GM18861 (cell line): ENCODE data around the gene PWWP2B.

Experiments
- ATAC-seq: cut with Tn5 transposase; IDR thresholded peaks from one replicate; pipeline ENCODE4 v1.9.1; 2021; ENCODE audit not compliant: unreplicated experiment

The PWWP2B gene

GRCh38 chr10:132443983-132444876 is 47.2 kb downstream of the PWWP2B start:
- ATAC-seq: no peak

GRCh38 chr10:132444877-132445351 is 47.9 kb downstream of the PWWP2B start:
- ATAC-seq: no peak

DNA sequence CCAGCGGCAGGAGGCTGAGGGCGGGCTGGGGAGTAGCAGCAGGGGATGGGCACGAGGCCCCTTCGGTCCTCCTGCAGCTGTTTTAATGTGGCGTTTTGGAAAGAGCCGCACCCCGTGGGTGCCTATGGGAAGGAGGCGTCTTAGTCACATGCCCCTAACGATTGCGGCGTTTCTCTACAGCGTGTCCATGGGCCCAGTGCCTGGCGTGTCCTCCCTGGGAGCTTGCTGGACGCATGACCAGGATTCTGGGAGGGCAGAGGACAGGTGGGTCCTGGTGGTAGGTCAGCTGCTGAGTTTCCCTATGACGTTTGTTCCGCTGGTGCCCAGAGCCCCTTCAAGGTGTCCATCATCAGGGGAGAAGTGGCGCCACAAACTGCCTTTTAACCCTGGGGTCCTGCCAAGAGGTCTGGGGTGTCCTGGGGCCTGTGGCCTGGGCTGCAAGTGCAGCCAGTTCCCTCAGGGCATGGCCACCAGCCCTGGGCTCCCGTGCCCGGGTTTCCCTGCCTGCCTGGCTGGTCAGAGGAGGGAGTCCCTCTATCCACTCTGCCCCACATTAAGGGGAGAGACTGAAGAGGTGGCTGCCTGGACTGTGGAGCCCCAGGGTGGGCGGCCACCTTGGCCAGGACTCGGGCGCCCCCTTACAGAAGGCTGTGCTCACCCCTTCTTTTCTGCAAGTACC is 48.7 kb downstream of the PWWP2B start:
- ATAC-seq: no peak

DNA sequence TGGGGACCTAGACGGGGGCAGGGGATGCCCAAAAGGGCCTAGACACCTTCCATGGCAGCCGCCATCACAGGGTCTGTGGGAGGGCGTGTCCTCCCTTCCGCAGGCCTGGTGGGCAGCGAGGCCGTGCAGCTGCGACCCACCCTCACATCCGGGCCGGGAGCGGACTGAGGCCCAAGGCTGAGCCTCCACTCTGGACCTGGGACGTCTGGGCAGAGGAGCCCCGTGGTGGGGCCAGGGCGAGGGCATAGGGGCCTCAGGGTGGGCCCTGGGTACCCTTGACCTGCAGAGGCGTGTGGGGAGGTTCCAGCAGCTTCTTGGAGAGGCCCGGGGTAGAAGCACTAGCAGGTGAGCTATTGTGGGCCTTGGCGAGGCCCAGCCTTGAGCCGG is 49.2 kb downstream of the PWWP2B start:
- ATAC-seq: no peak

DNA sequence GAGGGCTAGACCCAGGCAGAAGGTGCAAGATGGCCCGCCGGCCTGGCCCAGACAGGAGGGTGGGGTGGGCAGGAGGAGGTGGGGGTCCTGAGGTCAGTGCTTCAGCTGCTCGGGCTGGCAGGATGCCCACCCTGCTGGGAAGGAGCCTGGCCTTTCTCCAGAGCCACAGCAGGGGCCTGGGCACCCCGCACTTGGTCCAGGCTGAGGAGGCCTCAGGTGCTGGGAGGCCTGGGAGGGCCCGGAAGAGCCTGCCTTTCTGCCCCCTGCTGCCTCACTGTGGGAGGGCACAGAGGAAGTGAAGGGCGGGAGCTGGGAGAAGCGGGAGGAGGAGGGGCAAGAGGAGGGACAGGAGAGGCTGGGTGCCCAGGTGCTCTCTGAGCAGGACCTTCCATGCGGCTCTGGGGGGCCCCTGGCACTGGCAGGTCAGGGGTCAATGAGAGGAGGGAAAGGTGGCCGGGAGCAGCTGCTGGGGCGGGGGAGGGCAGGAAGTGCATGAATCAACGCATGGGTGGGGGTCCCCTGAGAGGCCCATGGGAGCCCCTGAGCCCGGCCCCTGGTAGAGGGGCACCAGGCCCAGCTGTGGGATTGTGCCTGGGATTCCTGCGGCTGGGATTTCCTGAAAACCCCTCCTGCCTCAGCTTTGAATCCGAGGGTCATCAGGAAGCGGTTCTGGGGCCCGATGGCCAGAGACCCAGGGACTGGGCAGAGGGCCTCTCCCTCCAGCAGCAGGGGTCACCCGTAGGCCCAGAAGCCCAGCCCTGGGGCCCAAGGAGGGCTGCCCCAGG is 49.9 kb downstream of the PWWP2B start:
- ATAC-seq: peak; percentile 66

DNA sequence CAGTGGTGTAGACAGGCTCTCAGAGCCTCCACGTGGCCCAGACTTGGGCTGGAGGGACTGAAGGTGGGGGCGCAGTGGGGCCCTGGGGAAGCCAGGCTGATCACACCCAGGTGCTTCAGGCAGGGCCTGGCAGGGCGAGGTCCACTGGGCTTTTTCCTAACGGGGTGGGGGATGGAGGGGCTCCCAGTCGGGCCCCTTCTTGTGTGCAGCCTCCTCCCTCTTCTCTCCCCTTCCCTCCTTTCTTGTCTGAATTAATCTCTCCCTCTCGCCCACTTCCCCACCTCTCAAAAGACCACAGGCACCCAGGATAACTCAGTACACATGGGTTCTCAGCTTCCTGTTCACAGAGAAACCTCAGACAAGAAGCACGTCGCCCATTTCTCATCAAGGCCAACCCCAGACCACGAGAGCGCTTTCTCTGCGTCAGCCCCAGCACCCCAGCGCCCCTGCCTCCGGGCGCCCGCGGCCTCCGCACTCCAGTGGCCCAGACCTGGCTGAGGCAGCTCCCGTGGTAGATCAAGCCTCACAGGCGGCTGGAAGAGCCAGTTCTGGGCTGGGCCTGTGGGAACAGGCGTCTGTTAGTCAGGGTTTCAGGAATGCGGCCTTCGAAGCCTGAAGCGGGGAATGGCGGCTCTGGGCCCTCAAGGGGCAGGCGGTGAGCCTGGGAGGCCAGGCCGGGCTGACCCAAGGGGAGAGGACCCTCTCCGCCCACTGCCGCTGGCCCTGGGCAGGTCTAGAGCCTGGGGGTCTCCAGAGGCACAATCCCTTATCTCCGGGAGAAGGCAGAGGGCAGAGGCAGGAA is 50.6 kb downstream of the PWWP2B start:
- ATAC-seq: no peak

- no peak for ATAC-seq
Measured at GRCh38 chr10:132448248-132448731, 51.3 kb downstream of the PWWP2B start.

DNA sequence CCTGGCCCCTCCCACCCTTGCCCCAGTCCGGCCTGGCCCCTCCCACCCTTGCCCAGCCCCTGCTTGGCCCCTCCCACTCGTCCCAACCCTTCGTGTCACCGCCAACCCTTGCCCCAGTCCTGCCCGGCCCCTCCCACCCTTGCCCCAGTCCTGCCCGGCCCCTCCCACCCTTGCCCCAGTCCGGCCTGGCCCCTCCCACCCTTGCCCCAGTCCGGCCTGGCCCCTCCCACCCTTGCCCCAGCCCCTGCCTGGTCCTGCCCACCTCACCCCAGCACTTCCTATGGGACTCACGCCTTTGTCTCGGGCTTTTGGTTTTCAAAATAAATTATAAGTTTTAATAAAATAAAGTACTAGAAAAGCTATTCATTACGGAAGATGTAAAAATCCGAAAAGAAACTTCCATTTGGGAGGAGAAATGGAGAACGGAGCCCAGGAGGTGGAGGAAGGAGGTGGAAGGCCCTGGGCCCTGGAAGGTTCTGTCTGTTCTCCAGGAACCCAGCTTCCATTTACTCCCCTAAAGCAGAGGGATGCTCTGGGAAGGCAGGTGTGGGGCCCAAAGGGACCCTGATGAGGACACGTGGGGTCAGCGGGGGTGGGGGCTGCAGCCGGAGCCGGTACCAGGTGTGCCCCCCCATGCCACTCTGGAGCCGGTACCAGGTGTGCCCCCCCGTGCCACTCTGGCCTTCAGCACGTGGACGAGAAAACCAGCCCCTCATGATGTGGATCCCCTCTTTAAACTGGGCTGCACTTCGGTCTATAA is 52.2 kb downstream of the PWWP2B start:
- no peak for ATAC-seq

DNA sequence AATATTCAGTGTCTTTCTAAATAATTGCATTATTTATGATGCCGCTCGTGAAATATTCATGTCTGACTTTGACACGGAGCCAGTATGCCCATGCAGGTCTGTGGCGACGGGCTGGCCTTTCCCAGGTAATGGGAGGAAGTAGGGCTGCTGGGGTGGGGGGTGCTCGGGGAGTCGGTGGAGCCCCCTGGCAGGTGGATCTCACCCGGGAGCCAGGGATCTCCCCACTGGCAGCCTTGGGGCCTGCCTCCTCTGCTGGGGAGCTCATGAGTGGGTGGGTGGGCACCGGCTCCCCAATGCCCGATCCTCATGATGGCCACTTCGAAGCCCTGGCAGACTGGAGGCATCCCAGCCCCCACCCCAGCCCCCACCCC is 52.8 kb downstream of the PWWP2B start:
- ATAC-seq: no peak

DNA sequence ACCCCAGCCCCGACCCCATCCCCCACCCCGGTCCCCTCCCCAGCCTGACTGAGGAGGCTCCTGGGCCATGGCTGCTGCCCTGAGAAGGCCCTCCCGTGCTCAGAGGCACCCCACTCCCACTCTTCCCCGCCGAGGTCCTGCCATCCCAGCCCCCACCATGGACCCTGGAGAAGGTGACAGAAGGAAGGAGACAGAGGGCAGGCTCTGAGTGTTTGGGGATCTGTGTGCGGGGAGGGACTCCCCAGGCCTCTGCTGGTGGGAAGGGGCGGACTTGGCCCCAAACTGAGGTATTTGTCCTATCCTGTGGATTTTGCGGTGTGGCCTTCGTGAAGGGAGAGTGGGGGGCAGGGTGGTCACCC is 53.4 kb downstream of the PWWP2B start:
- ATAC-seq: no peak

DNA sequence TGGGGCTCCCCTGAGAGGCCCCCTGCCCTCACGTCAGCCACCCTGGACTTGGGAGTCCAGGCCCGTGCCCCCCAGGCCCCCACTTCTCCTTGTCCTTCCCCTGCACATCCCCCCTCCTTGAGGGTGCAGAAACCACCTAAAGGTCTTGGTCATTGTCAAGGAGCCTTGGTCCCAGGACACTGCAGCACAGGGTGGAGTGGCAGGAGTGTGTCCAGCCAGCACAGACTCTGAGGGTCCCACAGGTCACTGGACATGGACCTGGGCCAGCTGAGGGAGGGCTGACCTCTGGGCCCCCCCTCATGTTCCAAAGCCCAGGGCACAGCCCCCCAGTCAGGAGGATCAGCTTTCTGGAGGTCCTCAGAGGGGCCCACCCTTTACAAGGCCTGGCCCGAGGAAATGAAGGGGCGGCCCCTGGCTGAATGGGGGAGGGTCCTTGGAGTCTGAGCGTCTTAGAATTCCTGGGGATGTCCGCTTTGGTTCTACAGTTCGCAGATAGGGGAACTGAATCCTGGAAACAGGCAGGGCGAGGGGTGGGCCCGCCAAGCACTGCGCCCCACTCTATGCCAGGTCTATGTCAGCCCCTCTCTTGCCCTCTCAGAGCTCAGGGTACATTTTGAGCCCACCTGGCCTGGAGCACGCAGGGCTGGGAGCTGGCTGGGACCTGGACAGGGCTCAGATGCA is 54.0 kb downstream of the PWWP2B start:
- no peak for ATAC-seq

DNA sequence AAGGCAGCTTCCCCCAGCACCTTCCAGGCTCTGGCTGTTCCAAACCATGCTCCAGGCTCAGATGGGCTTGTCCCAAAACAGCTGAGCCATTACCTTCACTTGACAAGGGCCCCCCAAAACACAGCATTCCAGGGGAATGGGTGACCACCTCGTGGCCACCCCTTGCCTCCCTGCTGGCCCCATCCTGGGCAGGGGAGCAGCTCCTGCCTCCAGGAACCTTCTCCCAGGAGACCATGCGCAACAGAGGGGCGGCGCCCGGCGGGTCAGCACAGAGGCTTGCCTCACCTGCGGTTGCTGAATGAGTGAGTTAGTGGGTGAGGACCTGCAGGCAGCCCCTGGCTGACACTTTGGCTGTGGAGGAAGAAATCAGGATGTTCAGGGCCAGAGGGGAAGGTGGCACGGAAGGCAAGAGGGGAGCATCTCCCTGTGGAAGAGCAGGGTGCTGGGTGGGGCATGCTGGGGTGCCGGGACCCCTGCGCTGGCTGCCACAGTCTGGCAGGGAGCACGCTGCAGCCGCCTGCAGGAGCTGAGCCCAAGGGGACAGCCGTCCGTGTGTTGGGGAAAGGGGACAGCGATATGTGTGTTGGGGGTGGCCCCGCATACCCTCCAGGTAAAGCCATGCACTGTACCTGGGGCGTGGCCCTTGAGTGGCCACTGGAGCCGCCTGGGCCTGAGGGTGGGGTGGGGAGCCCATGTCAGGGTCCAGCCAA is 54.7 kb downstream of the PWWP2B start:
- no peak for ATAC-seq

DNA sequence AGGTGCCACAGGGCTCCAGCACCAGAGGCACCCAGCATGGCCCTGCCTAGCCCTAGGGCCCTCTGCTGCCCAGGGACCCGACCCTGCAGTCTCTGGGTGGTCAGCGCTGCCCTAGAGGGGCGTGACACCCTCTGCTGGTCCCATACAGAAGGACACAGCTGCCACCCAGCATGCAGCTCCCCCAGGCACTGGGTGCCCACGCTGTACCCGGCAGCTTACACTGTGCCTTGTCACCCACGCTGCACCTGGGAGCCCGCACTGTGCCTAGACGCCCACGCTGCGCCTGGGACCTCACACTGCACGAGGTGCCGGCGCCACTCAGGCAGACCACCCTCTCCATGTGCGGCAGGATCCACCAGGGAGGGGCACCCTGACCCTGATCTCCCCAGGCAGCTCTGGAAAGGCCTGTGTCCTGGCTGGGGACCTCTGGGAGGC is 55.2 kb downstream of the PWWP2B start:
- ATAC-seq: no peak

DNA sequence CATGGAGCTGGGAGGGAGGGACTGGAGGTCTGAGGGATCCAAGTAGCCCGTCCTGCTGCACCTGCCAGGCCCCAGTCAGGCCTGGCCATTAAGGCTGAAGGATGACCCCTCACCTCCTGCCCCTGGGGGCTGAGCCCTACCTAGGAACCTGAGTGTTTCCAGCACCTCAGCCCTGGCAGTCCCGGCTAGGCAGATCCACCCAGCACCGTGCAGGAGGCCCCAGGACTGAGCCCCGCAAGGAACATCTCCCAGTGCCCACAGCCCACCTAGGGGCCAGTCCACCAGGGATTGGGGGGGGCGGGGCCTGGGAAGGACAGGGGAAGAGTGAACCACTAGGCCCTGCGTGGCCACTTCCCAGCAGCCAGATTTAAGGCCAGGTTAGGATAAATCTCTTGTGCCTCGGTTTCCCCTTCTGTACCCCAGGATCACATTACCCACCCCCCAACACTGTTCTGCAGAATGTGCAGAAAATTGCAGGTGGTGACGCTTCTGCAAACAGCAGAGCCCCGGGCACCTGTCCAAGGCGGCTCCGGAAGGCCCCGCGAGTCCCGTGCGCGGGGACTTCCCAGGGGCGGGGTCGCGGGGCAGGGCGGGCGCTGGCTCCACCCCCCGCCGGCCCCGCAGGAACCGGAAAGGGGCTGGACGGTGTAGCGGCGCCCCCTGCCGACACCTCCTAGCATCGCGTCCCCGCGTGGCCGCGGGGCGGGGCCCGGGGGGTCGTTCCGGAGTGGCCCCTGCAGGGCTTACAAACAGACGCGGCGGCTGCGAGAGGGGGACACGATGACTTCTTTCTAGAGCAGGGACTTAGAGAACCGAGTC is 55.9 kb downstream of the PWWP2B start:
- peak; percentile 60 for ATAC-seq

- no peak for ATAC-seq
Measured at GRCh38 chr10:132453470-132453861, 56.5 kb downstream of the PWWP2B start.

- ATAC-seq: no peak
Measured at GRCh38 chr10:132454296-132455198, 57.5 kb downstream of the PWWP2B start.

GRCh38 chr10:132455441-132455971 is 58.5 kb downstream of the PWWP2B start:
- ATAC-seq: no peak
